ENCODE data around the gene FRRS1L.
A peak's percentile ranks its signal among the peaks of the same experiment; 100 is the strongest.
"Not testable (repeated sequence)": the region's sequence is repeated elsewhere in the genome, so short reads cannot be mapped to it uniquely, and the experiment has no call there.

FRRS1L gene

GRCh38 chr9:109129470-109130197 is 37.4 kb downstream of the FRRS1L start:
- DNase-seq: no peak

- not testable (repeated sequence) for DNase-seq
These were observed 40.4 kb downstream of the FRRS1L start for GRCh38 chr9:109126671-109127070.

DNA sequence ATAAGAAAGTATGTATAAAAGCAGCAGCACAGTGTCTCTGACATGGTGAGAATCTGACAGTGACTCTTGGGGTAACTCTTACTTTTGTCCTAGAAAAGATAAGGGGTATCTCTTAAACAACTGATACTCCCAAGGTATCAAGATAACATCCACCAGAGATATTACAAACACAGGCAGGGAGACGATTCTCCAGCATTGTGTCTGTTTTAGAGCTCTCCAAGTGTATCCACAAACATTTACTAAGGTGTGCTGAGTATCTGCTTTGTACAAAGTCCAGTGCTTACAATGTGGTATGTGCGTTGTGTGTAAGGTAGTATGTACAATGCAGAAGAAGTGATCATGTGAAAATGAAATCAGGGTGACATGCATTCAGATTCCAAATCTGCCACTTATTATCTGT is 42.9 kb downstream of the FRRS1L start:
- DNase-seq: no peak

GRCh38 chr9:109122726-109123621 is 44.1 kb downstream of the FRRS1L start:
- DNase-seq: no peak

DNA sequence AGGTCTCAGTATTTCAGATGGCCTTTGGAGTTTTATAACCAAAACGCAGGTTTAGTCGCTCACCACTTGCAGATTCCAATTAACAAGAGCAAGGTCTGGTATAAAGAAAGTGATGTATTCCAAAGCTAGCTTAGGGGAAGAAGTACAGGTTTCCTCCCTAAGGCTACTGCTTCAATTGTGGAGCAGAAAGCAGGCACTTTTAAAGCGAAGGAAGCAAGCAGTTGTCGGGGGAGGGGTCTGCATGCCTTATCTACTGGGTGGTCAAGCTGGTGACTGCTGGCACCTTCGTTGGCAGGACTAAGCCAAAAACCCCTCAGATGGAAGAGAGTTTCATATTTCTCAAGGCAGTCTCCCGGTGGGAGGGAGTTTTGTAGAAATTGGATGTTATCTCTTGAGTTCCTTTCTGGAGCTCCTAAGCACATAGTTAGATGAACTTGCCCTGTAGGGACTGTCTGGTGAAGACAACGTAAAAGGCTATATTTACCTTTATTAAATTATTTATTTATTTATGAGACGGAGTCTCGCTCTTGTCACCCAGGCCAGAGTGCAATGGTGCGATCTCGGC is 45.7 kb downstream of the FRRS1L start:
- no peak for DNase-seq

DNA sequence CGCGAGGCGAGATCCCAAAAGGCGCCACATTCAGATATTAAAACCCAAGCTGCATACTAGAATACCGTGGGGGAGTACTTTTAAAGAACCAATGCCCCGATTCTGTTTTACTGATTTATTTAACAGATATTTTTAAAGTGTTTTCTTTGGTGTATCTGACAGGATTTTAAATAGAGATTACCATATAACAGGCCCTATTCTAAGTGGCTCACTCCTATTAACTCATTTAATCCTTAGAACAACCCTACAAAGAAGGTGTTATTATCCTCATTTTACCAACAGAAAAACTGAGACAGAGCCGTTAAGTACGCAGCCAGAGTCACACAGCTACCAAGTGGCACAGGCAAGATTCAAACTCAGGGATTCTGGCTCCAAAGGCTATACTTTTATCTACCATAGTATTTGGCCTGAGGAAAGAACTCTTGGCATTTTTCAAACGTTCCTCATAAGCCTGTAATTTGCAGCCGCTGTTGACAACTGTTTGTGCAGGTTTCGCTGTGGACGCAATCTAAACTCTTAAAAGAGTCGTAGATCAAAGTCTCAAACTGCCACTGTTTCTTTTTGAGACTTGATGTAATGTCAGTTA is 46.8 kb downstream of the FRRS1L start:
- no peak for DNase-seq

DNA sequence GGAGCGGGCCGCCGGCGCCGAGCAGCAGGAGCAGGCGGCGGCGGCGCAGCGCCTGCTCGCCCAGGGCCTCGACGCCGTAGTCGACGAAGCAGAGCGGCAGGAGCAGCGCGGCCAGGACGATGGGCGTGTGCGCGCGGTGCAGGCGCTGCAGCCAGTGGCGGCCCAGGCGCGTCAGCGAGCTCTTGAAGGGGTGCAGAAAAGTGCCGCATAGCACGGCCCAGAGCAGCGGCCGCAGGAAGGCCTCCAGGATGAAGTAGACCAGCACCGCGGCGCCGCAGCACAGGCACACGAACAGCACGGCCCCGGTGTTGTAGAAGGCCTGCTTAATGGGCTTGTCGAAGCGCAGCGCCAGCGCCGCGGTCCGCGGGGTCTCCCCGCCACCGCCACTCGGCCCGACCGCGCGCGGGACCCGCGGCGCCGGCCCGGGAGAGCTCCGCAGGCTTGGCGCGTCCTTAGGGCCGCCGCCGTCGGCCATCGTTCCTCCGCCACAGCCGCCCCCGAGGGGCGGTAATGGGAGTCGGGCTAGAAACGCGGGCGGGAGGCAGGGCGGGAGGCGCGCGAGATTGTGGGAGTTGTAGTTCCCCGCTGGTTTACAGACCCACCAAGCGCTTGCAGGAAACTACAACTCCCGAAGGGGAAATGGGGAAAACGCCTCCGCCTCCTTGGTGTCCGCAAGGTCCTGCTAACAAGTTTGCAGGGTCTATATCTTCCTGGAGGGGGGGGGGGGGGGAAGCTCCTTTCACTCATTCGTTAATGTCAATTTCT is 47.4 kb downstream of the FRRS1L start, which contains the start of gene TMEM245:
Gene TMEM245 (minus strand): TSS at position 509 of the 765 bp plus-strand sequence. CDS start 34 bp downstream, at position 475.
- DNase-seq: peak; percentile 89

DNA sequence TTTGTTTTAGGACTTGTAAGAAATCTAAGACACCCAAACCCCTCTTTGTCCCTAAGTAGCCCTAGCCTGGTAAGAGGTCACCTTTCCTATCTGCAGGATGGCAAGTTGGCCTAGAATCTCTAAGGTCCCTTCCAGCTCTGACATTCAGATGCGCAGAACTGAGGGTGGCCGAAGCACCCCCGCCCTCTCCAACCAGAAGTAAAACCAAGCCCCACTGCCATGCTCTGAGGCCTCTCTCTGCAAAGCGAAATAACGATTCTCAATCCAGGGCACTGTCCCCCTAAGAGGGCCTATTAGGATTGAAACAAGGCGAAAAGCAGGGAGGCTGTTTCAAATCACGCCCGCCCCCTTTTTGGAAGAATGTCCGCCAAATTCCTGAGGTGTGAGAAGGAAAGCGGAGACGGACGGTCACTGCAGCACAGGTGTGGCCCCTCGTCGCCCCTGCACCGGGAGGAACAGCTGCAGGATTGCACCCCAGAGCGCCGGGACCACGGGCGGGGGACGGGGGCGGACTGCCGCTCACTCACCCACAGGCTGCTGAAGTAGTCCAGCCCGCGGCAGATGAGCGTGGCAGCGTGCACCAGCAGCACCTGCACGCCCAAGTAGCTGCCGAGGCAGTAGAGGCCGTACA is 48.1 kb downstream of the FRRS1L start:
- no peak for DNase-seq

DNA sequence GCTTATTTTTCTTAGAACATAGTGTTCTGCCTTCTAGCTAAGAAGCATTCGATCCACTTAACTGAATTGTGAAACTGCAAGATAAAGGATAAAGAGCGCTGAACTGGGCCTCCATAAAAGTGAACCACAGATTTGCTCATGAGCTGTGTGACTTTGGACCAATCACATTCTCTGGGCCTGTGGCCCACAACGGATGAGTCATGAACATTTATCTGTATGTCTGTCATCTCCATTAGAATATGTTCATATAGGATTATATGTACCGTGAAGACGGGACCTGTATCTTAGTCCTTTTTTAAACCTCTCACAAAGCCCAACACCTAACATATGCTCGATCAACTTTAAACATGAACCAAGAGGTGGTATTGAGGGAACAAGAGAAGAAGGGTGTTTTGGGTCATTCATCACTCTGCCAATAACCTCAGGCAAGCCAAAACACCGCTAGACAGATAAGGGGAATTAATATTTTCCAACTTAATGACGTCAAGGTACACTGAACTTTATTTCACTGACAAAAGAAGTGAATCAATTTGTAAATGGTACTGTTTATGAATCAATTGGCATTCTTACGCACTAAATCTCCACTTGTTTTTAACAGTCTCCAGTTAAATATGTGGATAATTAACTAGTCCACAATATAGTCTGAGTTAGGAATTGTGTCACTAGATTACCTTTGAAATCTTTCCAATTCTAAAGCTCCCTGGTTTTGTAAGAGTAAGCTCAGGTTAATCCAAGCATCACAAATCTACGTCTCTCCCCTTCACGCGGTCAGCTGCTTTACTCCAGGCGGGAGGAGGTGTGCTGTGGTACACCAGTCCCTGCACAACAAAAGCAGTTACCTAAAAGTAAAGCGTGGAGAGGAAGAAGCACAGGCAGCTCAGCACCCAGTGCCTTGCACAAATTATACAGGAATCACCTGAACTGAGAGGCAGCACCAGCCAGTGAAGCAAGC is 48.9 kb downstream of the FRRS1L start:
- DNase-seq: peak; percentile 40

GRCh38 chr9:109115931-109116526 is 51.0 kb downstream of the FRRS1L start:
- no peak for DNase-seq

DNA sequence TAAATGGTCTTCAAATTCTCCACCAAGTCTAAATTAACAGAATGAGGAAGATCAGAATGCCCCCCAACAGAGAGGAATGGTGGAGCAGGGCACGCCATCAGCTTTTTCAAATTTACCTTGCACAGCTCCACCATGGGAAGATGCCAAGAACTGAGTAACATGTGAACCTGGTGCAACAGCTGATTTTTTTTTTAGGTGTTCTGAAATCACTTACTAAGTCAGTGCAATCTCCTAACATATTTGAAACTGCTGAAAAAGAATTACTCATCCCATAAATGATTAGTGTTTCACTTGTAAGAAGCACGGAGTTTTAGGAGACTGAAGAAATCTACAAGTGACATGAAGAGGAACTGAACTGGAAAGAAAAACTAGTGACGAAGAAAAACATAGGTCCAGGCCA is 52.4 kb downstream of the FRRS1L start:
- DNase-seq: no peak

DNA sequence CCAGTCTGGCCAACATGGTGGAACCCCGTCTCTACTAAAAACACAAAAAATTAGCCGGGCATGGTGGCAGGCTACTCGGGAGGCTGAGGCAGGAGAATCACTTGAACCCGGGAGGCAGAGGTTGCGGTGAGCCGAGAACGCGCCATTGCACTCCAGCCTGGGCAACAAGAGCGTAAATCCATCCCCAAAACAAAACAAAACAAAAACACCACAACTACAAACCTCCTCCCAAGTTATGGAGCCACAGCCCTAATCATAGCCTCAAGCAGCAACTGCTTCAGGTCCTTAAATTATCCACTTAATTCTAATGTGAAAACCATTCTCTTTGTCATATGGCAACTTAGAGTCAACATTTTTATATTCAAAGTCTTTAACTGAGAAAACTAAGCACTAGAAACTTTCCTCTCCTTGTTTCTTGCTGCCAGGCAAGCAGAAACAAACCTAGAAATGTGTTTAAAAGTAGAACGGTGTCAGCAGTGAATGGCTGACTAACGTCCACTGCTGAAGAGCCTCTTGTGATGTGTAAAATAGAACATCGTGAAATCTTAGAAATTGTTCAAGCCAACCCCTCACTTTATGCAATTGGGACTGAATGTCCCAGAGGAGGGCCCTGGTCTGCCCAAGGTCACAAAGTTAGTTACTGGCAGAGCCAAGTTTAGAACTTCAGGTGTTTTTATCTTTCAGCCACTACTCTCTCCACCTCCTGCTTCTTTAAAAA is 53.0 kb downstream of the FRRS1L start:
- DNase-seq: no peak

DNA sequence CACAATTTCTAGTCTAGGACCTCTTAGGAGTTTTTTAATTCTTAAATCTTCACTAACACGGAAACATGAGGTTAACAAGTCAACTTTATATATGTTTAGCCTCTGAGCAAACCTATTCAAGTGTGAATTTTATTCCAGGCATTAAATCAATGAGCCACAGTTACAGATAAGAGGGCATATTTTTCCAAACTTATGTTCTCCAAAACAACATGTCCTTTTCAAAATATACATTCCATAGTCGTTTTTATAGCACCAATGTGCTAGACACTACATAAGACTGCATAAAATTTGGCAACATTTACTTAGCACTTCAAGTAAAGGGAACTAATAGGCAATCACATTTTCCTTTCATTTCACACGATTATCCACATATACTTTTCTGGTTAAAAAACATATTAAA is 53.8 kb downstream of the FRRS1L start:
- DNase-seq: no peak

- DNase-seq: no peak
These were observed 56.6 kb downstream of the FRRS1L start for GRCh38 chr9:109110329-109111021.

DNA sequence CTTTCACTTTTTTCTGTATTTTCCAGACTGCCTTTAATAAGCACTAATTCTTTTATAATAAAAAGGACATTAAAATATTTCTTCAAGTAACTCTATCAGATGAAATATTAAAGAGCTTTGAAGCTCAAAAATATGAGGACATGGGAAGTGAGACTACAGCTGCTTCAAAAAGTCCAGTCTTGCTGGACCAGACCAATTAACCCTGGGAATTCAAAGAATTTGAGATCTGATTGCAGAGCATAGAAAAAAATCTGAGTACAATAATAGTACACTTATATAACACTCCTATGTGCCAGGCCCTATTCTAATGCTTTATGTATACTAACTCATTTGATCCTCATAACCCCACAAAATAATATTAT is 57.1 kb downstream of the FRRS1L start:
- no peak for DNase-seq

DNA sequence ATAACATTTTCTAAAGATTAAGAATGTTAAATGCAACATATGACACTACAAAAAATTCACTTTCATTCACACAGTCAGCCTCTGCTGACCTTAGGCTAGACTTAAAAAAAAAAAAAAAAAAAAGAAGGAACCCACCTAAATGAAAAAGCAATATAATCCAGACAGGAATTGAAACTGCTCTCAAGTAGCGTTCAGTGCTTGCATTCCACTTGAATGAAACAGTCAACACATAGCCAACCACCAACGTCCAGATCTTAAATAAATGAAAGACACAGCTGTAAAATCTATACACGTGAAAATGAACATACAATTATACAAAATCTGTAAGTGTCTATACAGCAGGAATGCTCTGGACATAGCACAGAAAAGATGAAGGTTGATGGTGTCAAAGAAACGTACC is 58.7 kb downstream of the FRRS1L start:
- DNase-seq: no peak

DNA sequence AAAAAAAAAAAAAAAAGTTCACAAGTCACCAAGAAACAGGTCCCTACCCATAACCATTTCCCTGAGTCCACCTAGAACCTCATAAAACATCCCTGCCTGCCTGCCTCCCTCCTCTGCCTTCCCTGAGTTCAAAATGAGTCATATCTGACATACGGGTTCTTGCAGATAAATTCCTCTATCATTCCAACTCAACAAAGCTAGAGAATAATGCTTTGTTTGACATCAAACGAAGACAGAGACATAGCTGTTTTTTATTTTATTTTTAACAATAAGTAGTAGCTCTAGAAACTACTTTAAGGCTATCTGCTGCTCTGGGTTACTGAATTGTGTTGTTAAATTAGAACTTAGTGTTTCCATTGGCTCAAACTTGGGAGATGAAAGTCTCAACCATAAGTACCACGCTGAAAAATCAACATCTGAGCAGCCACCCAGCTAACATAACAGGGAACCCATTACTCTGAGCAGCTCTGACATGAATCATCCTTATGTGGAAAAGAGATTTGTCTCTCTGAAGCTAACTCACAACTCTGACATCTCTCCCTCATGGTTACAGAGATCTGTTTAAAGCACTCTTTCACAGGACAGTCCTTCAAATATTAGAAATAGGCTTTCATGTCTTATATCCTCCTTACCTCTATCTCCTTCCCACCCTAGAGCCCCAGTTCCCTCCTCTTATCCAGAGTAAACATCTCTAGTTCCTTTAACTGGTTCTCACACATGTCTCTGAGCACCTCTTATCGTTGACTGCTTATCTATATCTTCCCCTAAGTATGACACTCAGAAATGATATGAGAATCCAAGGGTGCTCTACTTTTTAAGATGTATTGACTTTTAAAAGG is 59.4 kb downstream of the FRRS1L start:
- DNase-seq: no peak

- DNase-seq: no peak
These were observed 65.2 kb downstream of the FRRS1L start for GRCh38 chr9:109101810-109102209.

All from activated CD4-positive, alpha-beta T cell treated with anti-CD3 and anti-CD28 coated beads for 1 hour (primary cell).